ENCODE results near the gene TNFRSF21.
"Not testable (repeated sequence)": the region's sequence is repeated elsewhere in the genome, so short reads cannot be mapped to it uniquely, and the experiment has no call there.

The TNFRSF21 gene, protein sequence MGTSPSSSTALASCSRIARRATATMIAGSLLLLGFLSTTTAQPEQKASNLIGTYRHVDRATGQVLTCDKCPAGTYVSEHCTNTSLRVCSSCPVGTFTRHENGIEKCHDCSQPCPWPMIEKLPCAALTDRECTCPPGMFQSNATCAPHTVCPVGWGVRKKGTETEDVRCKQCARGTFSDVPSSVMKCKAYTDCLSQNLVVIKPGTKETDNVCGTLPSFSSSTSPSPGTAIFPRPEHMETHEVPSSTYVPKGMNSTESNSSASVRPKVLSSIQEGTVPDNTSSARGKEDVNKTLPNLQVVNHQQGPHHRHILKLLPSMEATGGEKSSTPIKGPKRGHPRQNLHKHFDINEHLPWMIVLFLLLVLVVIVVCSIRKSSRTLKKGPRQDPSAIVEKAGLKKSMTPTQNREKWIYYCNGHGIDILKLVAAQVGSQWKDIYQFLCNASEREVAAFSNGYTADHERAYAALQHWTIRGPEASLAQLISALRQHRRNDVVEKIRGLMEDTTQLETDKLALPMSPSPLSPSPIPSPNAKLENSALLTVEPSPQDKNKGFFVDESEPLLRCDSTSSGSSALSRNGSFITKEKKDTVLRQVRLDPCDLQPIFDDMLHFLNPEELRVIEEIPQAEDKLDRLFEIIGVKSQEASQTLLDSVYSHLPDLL

DNA sequence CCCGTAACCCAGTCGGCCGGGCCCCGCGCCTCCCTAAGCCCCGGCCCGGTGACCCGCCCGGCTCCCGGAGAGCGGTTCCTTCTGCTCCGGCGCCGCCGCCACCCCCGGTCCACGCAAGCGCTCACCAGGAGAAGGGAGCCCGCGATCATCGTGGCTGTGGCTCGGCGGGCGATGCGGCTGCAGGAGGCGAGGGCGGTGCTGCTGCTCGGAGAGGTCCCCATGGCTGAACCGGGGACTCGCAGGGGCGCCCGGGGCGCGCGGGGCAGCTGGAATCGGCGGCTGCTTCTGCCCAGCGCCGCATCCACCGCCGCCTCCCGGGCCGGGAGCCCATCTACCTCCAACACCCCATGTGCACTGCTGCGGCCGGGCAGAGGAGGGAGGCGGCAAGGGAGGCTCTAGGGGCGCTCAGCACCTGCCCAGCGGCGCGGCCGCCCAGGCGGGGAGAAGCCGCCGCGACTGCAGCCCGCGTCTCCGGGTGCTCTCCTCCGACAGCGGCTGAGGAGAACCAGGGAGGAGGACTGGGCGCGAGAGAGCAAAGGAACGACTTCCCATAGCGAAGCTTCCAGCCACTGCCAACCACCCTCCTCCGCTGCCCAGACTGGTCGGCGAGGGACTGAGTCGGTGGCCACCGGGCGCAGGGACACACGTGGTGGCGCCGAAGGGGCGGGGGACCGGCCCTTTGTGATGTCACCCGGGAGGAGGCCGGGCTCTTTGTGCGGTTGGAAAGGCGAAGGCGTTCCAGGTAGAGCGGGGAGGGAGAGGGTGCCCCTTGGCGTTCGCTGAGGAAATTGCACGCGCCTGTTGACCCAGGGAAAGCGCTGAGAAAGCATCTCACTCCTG, at the start of gene TNFRSF21:
Gene TNFRSF21, minus strand, starts transcription at position 615 of the 840 bp plus-strand sequence. Its CDS starts 394 bp downstream, at position 221.
- peak; percentile 64 for DNase-seq (ENCODE audit: low read depth)

DNA sequence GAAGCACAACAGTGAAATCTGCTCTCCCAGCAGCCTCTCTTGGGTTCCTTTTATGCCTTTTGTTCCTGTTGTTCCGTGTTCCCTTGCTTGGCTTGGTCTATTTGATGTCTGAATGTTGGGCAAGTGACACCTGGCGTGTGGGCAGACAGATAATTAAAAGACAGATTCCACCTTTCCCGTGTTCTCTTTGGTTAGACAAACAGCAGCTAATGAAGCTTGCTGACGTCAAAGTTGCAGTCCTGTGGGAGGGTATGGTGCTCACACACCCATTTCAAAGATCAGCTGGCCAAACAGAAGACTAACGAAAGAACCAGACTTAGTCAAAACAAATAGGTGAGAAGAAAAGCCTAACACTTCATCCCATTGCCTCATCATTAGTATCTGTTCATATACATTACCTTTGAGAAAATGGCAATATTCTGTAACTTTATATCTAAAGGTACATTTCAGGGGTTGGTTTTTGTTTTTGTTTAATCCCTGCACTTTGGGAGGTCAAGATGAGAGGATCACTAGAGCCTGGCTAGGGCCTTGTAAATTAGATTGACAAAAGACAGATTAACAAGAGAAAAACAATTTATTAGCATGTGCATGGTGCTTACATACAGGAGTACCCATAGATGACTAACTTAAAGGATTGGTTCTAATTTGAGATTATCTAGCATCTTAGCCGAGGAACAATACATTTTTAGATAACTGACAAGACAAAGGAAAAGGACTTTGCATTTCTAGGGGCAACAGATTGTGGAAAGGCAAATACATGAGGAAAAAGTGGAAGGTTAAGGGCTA, 48.9 kb upstream of the TNFRSF21 start:
- DNase-seq (ENCODE audit: low read depth) = no peak

DNA sequence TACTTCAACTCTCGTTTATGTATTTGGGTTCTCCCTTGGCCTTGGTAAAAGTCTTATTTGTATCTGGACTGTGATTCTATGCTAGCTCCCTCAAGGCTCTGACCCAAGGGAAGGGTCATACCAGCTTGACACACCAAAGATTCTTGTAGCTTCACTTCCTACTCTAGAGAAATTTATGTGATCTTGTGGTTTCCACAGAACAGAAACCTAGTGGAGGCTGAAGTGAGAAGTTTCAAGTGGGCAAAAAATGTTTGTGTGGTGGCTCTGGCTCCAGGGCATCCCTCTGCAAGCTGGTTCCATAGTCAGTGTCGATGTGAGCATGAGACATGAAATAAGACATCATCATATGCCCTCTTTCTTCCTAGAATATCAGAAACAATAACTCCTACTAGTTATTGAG, 48.1 kb upstream of the TNFRSF21 start:
- DNase-seq (ENCODE audit: low read depth) = no peak

DNA sequence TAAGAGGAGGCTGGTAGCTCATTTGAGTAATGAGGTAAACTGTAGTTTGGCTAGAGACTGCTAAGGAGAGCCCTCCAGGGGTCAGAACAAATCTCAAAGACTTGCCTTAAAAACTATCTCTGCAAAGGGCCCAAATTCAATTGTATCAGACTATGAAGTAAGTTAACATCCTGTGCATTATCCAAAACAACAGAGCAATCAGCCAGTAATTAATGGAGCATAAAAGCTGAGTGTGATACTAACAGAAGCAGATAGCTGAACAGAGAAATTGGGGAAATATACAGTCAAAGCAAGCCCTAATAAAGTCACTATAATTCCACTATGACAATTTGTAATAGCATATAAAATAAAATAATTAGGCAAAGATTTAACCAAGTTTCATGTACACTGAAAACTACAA, 45.8 kb upstream of the TNFRSF21 start:
- no peak for DNase-seq (ENCODE audit: low read depth)

DNA sequence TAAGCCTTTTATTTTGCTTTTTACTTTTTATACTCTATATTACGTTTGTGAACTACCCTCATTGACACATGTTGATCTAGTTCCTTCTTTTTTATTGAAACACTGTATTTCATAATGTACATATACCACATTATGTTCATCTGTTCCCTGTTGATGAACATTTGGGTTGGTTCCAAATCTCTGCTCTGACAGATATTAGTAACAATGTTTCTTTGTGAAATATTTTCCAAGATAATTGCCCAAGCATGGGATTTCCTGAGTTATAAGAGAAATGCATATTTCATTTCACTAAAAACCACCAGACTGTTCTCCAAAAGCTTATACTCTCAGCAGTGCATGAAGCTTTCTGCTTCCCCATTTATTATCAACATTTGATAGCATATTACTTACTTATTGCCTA, 44.2 kb upstream of the TNFRSF21 start:
- DNase-seq (ENCODE audit: low read depth) = no peak

DNA sequence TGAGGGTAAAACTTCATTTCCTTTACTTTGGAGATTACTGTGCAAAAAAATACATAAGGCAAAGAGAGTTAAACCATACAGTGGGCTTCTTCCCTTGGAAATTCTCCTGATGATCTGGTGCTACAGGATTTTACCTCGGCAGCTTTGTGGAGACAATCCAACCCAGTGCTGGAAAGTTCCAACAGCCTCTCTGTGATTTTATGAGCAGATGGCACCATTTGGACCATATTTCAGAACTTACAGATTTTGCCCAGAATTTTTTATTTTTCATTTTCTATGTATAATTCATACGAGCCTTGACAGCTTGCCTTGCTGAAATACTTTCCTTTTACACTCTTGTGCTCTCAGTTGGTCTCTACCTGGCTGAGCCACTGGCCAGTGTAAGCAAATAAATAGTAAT, 43.3 kb upstream of the TNFRSF21 start:
- DNase-seq (ENCODE audit: low read depth) = no peak

DNA sequence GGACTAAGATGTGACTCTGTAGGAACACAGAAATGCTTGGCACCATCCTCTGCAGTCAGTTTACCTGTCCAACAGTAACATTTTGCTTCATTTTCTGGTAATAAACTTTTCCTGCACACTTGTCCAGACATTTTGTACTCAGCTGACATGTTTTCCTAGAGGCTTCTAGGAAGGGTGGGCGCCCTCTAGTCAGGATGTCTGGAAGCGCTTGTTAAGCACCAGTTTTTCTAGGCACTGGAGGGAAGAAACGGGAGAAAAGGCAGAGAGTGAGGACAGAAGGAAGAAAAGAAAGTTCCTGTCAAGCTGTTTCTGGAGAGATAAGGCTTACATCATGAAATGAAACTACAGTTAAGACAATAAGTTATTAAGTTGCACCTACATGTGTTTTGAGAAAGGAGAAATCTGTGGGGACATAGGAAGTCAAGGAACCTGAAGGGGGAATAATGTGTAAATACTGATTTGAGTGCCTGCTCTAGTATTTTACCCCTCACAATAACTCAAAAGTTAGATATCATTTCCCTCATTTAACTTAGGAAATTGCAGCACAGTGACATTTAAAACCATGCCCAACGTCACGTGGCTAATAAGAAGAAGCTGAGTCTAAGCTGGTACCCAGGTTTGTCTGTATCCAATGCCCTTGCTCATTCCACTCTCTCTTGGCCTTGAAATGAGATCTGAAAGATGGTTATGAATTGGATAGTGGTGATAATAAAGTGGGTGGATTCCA, 42.7 kb upstream of the TNFRSF21 start:
- DNase-seq (ENCODE audit: low read depth) = no peak

DNA sequence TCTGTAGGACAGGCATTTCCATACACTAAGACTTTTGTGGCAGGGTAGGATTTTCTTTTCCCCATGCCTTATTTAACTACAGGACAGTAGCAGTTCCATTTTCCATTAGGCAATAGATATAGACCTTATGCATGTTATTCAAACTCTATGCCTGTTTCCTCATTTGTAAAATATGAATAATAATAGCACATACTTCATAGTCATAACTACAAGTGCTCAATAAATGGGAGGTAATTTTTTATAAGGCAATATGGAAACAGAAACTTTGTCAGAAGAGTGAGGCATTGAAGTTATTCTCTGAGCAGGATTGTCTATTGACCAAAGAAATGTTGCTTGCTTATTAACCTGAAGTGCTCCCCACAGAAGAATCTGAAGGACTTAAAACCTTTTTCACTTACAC, 41.9 kb upstream of the TNFRSF21 start:
- DNase-seq (ENCODE audit: low read depth) = no peak

DNA sequence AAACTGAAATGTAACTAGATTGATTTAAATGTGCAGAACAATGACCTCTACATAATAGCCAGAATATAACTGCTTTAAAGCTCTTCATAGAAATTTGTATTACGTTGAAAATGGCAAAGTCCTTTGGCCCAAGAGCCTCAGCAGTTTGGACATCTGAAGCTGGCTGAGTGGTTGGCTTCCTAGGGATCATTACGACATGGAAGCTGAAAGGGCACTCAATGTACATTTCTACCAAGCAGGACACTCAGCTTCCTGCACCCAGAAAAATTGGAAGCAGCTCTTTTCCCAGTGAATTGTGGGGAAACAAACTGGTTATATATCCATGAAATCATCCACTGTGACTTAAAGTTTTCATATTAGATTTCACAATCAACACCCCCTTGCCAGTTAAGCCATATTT, 40.2 kb upstream of the TNFRSF21 start:
- DNase-seq (ENCODE audit: low read depth) = no peak

DNA sequence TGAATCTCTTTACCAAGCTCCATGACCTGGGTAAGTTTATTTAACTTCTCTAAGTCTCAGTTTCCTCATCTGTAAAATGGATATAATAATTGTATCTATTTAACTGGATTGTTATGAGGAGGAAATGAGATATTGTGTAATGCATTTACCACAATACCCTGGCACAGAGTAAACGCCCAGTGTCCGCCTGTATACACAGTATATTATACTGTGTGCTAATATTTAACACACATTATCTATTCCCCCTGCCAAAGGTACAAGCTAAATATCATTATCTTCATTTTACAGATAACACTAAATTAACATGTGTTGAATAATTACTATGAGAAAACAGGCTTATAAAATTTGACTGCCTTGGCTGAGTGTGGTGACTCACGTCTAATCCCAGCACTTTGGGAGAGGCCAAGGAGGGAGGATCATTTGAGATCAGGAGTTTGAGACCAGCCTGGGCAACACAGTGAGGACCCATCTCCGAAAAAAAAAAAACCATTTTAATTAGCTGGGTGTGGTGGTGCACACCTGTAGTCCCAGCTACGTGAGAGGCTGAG, 38.7 kb upstream of the TNFRSF21 start:
- DNase-seq (ENCODE audit: low read depth) = no peak

DNA sequence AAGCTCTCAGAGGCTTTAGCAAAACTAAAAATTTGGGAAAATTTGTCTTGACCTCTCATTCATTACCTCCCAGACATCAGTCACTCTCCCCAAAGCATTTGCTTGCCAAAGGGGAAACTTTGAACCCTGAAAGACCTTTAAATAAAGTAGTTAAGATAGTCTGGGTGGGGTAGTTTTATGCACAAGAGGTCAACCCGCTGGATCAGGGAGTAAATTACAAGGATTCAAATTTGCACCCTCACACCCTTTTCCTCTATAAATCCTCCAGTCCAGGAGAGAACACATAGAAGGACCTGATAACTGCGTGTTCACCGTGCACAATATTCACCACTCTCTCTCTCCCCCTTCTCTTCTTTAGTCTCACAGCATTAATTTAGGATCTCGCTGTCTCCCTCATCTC, 36.1 kb upstream of the TNFRSF21 start:
- no peak for DNase-seq (ENCODE audit: low read depth)

DNA sequence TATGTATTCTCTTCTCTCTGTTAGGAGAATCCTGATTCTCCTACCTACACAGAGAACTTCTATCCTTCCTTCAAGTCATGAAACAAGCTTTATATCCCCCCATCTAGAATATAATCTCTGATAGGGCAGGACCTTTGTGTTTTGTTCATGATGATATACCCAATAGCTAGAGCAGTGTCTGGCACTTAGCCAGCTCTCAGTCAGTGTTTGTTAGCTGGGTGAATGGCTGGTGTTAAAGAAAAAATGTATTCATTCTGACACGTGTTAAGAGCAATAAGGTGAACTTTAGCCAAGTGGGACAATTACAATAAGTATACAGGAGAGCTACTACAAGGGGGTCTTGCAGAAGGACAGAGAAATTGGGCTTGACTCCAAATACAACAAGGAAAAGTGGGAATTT, 34.3 kb upstream of the TNFRSF21 start:
- DNase-seq (ENCODE audit: low read depth) = no peak

DNA sequence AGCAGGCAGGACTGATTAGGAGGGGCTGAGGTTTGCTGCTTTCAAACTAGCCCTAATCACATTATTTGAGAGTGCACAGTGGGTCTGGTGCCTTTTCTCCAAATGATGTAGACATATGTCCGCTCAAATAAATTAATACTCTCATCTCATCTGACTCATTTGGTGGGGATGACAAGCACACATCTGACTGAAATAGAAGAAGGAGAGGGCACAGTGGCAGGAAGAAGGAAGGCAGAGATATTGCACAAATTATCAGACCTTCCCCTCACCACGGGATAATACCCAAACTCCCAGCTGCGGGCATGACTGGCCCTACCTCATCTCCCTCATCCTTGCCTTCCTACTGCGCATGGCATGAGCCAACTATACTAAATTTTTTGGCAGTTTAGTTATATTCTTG, 33.9 kb upstream of the TNFRSF21 start:
- DNase-seq (ENCODE audit: low read depth) = no peak

DNA sequence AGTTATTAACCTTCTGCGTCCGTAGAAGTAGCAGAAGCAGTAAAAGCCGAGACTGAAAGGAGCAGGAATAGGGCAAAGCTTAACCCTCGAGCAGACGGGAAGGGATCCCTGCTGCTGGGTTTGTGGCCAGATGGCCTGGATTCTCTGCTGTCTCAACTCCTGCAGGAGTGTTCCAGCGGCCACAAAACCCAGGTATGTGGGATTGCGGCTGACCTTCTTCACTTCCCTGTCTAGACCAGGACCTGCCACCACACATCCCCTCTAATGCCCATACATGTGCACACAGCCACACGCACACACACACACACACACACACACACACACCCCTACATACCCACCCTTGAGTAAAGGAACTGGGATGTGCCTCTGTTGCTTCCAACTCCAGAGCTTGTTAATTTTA, 33.1 kb upstream of the TNFRSF21 start:
- DNase-seq (ENCODE audit: low read depth) = no peak

DNA sequence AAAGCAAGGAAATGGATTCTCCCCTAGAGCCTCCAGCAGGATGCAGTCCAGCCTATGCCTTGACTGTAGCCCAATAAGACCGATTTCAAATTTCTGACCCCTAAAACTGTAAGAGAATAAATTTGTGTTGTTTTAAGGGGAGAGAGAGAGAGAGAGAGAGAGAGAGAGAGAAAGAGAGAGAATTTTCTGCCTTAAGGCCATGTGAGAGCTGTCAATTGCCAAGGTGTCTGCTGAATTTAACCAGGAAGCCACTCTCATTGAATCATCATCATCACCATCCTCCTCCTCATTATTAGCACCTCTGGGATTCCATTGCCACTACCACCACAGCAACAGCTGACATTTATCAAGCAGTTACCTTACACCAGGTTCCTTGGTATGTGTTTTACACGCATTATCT, 27.8 kb upstream of the TNFRSF21 start:
- no peak for DNase-seq (ENCODE audit: low read depth)

DNA sequence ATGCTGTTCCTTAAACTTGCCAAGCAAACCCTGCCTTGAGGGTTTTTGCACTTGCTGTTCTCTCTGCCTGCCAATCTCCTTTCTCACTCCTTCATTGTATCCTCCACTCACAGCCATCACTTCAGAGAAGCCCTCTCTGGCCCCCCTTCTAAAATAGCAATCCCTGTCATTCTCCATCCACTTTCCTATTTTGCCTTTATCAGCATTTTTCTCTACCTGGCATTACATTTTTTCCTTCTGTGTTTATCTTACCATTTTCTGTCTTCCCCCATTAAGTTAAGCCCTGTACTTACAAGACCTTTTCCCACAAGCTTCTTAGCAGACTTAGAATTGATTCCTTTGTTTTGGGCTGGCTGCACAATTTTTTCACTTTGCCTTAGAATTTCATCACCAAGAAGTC, 26.6 kb upstream of the TNFRSF21 start:
- no peak for DNase-seq (ENCODE audit: low read depth)

DNA sequence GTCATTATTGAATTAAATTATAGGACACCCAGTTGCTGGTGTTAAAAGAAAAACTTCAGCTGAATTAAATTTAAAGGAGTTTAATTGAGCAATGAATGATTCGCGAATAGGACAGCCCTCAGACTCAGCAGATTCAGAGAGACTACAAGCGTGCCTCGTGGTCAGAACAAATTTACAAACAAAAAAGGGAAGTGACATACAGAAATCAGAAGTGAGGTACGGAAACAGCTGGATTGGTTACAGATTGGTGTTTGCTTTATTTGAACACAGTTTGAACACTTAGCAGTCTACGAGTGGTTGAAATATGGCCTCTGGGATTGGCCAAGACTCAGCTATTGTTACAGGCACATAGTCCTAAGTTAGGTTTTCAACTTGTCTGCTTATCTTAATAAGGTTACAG, 25.8 kb upstream of the TNFRSF21 start:
- DNase-seq (ENCODE audit: low read depth) = no peak

DNA sequence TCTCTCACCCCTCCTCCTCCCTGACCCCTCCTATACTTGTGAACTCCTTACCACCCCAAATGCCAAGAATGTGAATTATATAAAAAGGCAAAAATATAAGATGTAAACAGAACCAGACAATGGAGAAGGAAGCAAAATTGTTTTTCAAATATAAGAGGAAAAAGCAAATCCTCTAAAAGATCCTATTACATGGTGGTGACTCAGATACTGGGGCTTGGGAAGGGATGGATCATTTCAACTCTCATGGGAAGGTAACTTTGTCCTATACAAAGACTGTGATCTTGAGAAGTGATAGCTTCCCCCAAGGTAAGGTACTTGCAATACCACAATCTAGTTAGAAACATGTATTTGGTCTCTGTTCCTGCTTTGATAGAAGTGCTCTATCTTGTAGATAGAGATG, 24.6 kb upstream of the TNFRSF21 start:
- DNase-seq (ENCODE audit: low read depth) = no peak

DNA sequence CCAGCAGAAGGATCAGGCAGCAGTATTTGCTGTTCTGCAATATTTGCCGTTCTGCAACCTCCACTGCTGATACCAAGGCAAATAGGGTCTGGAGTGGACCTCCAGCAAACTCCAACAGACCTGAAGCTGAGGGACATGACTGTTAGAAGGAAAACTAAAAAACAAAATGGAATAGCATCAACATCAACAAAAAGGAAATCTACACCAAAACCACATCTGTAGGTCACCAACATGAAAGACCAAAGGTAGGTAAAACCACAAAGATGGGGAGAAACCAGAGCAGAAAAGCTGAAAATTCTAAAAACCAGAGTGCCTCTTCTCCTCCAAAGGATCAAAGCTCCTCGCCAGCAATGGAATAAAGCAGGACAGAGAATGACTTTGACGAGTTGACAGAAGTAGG, 18.9 kb upstream of the TNFRSF21 start:
- not testable (repeated sequence) for DNase-seq (ENCODE audit: low read depth)

DNA sequence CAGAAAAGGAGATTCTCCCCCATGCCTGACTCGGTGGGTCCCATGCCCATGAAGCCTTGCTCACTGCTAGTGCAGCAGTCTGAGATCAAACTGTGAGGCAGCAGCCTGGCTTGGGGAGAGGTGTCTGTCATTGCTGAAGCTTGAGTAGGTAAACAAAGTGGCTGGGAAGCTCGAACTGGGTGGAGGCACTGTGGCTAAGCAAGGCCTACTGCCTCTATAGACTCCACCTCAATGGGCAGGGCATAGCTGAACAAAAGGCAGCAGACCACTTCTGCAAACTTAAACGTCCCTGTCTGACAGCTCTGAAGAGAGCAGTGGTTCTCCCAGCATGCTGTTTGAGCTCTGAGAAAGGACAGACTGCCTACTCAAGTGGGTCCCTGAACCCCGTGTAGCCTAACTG, 18.4 kb upstream of the TNFRSF21 start:
- DNase-seq (ENCODE audit: low read depth) = not testable (repeated sequence)

DNA sequence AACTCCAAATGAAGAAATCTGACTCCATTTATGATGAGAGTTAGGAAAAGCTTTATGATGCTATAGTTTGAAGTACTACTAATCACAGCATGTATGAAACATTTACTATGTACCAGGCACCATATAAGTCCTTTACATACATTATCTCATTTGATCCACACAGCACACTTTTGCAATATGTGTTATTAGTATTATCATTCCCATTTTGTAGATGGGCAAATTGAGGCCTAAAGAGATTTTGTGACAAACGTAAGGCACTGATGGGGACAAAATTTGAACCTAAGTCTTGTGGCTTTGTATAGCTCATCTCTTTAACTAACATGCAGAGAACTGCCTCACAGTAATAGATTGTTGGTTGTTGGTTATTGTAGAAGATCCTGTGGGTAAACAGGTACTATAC, 14.2 kb upstream of the TNFRSF21 start:
- no peak for DNase-seq (ENCODE audit: low read depth)

All from stimulated activated CD8-positive, alpha-beta memory T cell treated with anti-CD3 and anti-CD28 coated beads, Interleukin-12 subunit alpha, Interleukin-12 subunit beta, amount 100 ng/mL, for 4 hours (primary cell).